GM12878 (cell line): ENCODE data around the gene MYO19. TPM values are rescaled to one million over a fixed set of nuclear protein-coding genes. Genes with fewer than 3 reads are reported as not detected.
A peak's percentile ranks its signal among the peaks of the same experiment; 100 is the strongest.

ENCODE experiments used
- BCL11A ChIP-seq: IDR thresholded peaks from 2 replicates; pipeline ENCODE4 v1.6.1; 2011; ENCODE audit warnings: low read depth, low read length
- CEBPB ChIP-seq, 2 experiments: fragments of 150-350 bp in 1 of 2; IDR thresholded peaks; 2 replicates each; pipeline ENCODE4 v1.6.1; 2012 to 2014; ENCODE audit warnings: low read depth in 2 of 2, low read length in 2 of 2, borderline replicate concordance in 1 of 2, inconsistent platforms in 1 of 2
- E4F1 ChIP-seq: fragments of 450-650 bp; IDR thresholded peaks from 2 replicates; pipeline ENCODE4 v1.6.1; 2018; ENCODE audit warnings: borderline replicate concordance, mild to moderate bottlenecking; ENCODE audit not compliant: partially characterized antibody
- ESRRA ChIP-seq: IDR thresholded peaks from 2 replicates; pipeline ENCODE4 v1.6.1; 2012; ENCODE audit warnings: mild to moderate bottlenecking, low read length, improper control_type of control experiment
- ETV6 ChIP-seq, 2 experiments: fragments of 450-650 bp in 1 of 2; IDR thresholded peaks in 1 of 2; conservative IDR thresholded peaks in 1 of 2; 2 replicates each; pipeline ENCODE4 v1.6.1; 2014; ENCODE audit warnings: antibody characterized with exemption in 1 of 2, borderline replicate concordance in 1 of 2, low read depth in 1 of 2, mild to moderate bottlenecking in 1 of 2, moderate library complexity in 1 of 2
- EZH2 ChIP-seq: IDR thresholded peaks from 2 replicates; pipeline ENCODE4 v1.6.1; 2012; ENCODE audit warnings: low read depth, mild to moderate bottlenecking, control low read depth, inconsistent platforms, low read length, borderline replicate concordance; ENCODE audit not compliant: control insufficient read depth
- HDAC2 ChIP-seq: fragments of 200-600 bp; sonication (generic); IDR thresholded peaks from 2 replicates; pipeline ENCODE4 v1.6.1; 2017
- HDAC6 ChIP-seq: fragments of 200-600 bp; sonication (generic); IDR thresholded peaks from one replicate; pipeline ENCODE4 v1.8.0; 2017; ENCODE audit warnings: antibody characterized with exemption; ENCODE audit not compliant: unreplicated experiment
- HDGF ChIP-seq: fragments of 450-650 bp; IDR thresholded peaks from 2 replicates; pipeline ENCODE4 v1.6.1; 2016; ENCODE audit warnings: antibody characterized with exemption
- IRF5 ChIP-seq: fragments of 450-650 bp; IDR thresholded peaks from 2 replicates; pipeline ENCODE4 v1.6.1; 2017; ENCODE audit warnings: borderline replicate concordance
- RUNX3 ChIP-seq: IDR thresholded peaks from 2 replicates; pipeline ENCODE4 v1.6.1; 2012; ENCODE audit warnings: low read length, inconsistent platforms
- SMAD1 ChIP-seq: fragments of 450-650 bp; IDR thresholded peaks from 2 replicates; pipeline ENCODE4 v1.6.1; 2018; ENCODE audit warnings: mild to moderate bottlenecking, low read depth; ENCODE audit not compliant: partially characterized antibody
- SREBF1 ChIP-seq: IDR thresholded peaks from 2 replicates; pipeline ENCODE4 v1.6.1; 2012; ENCODE audit warnings: mild to moderate bottlenecking, low read length
- TCF7 ChIP-seq: IDR thresholded peaks from 2 replicates; pipeline ENCODE4 v1.6.1; 2014; ENCODE audit warnings: antibody characterized with exemption, borderline replicate concordance
- WRNIP1 ChIP-seq: IDR thresholded peaks from 2 replicates; pipeline ENCODE4 v1.6.1; 2011; ENCODE audit warnings: low read depth, low read length, improper control_type of control experiment, borderline replicate concordance
- ZNF687 ChIP-seq: fragments of 450-650 bp; IDR thresholded peaks from 2 replicates; pipeline ENCODE4 v1.6.1; 2017; ENCODE audit warnings: mild to moderate bottlenecking, moderate library complexity
- polyA plus RNA-seq, 11 experiments: library from polyadenylated mRNA; depleted of rRNA in 4 of 11; unstranded in 6 of 11; stranded (reverse) in 5 of 11; fragments of >200 nt; fragmentation: Nextera tagmentation in 4 of 11; fragmentation: Illumina TruSeq in 1 of 11; extraction: Ambion mirVana in 4 of 11; extraction: Trizol in 1 of 11; gene quantifications; 1 replicate in 1 of 11; 2 replicates in 10 of 11; pipeline versions ENCODE4 v1.2.1 to v1.2.3, GENCODE V29; 2011 to 2016; ENCODE audit warnings: inconsistent platforms in 2 of 11, missing spikeins in 2 of 11, low read depth in 1 of 11
- total RNA-seq, 4 experiments: library from RNA; depleted of rRNA in 3 of 4; stranded (reverse); fragments of >200 nt in 3 of 4; fragmentation: Illumina TruSeq in 1 of 4; extraction: Trizol in 1 of 4; gene quantifications; 2 replicates each; pipeline versions ENCODE4 v1.2.1 to v1.2.3, GENCODE V29; 2013 to 2021

MYO19 gene
- total and polyA plus RNA-seq, 10 of the 15 experiments (the other 5 are each of a cell fraction or from before 2014, with no cell fraction given) = 11.4 to 103 (median 67.1) TPM

GRCh38 chr17:36486204-36487194, 48.2 kb downstream of the MYO19 start, which contains the start of gene ZNHIT3 (continued):
- TF ChIP-seq HDGF = 0 out of 2 replicates have a peak, but pooled peaks have one; percentile 25
- peak; percentile 68; the same call in 1 of the 2 replicates for TF ChIP-seq ZNF687
- no peak for TF ChIP-seq IRF5
- peak; percentile 72 for TF ChIP-seq E4F1
- no peak for TF ChIP-seq HDAC6
- TF ChIP-seq WRNIP1 = 0 out of 2 replicates have a peak, but pooled peaks have one; percentile 38
- TF ChIP-seq SMAD1 = peak; percentile 71
- no peak for TF ChIP-seq SREBF1
- peak; percentile 28; the same call in 1 of the 2 replicates for TF ChIP-seq RUNX3
- TF ChIP-seq CEBPB (IDR thresholded peaks at IDR 0.05; ENCODE audit: borderline replicate concordance in 1 of 2, low read depth in 2 of 2, low read length in 2 of 2) = no peak
- TF ChIP-seq BCL11A = no peak
- TF ChIP-seq TCF7 = no peak
- no peak for TF ChIP-seq ETV6 (conservative IDR thresholded peaks at IDR 0.05 in 1 of 2, IDR thresholded peaks at IDR 0.05 in 1 of 2; ENCODE audit: borderline replicate concordance in 1 of 2, low read depth in 1 of 2)
- no peak for TF ChIP-seq ESRRA
- TF ChIP-seq HDAC2 = no peak
- TF ChIP-seq EZH2 = no peak
